Activated naive CD4-positive, alpha-beta T cell treated with anti-CD3 and anti-CD28 coated beads, Interleukin-2, amount 10 ng/mL, durations not matched to agents 7 days and 5 days (primary cell): ENCODE measurements around the gene INPP5K.

Experiments used
- CTCF ChIA-PET: fragments of 350-600 bp; sonication (Branson Sonifier 250); formaldehyde crosslinking; loops from one replicate; lab custom pipeline; 2021; ENCODE audit warnings: antibody characterized with exemption; lab: Charles Lee
- DNase-seq: peaks from one replicate; pipeline ENCODE4 v3.0.0-alpha.2; 2020
- H3K27ac Mint-ChIP-seq: one replicate; pipeline ENCODE4 v1.8.0; 2021; ENCODE audit warnings: mild to moderate bottlenecking, moderate library complexity, mixed read lengths
- H3K27me3 Mint-ChIP-seq: one replicate; pipeline ENCODE4 v1.8.0; 2021; ENCODE audit warnings: mild to moderate bottlenecking, mixed read lengths
- H3K36me3 Mint-ChIP-seq: one replicate; pipeline ENCODE4 v1.8.0; 2021; ENCODE audit warnings: mixed read lengths
- H3K4me1 Mint-ChIP-seq: one replicate; pipeline ENCODE4 v1.8.0; 2021; ENCODE audit warnings: mixed read lengths
- H3K4me3 Mint-ChIP-seq: one replicate; pipeline ENCODE4 v1.8.0; 2021; ENCODE audit warnings: mild to moderate bottlenecking, moderate library complexity, mixed read lengths
- H3K9me3 Mint-ChIP-seq: one replicate; pipeline ENCODE4 v1.8.0; 2021; ENCODE audit warnings: mixed read lengths

Gene INPP5K

DNA sequence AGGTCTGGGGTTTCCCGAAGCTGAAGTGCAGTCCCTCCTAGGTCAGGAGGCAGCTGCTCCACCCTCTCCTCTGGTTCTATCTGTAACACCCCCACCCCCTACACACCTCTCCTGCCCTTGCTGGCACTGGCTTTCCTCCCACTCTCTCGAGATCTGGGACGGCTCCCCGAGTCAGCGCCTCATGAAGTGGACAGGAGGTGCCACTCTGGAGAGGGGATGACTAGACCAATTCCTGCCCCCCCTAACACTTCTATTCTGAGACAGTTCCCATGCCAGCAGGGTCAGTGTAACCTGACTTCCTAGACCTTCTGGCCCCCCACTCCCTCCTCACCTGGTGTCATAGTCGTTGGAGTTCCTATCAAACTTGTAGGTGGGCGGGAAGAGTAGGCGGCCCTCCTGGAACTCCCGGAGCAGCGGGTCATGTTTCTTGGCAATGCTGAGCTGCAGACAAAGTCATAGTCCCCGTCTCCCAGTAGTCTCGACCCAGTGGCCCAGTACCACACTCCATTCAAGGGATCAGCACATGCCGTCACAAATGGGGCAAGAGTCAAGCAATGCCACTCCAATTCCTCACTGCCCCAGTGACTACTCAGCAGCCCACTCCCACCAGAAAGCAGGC is 9.7 kb downstream of the INPP5K start:
- no peak overlapping the region for H3K27ac Mint-ChIP-seq
- no peak overlapping the region for H3K4me3 Mint-ChIP-seq
- DNase-seq: no peak
- H3K27me3 Mint-ChIP-seq: no peaks in the 10 kb centered on the region
- H3K9me3 Mint-ChIP-seq: no peaks in the 10 kb centered on the region
- peaks cover 16% of the 10 kb centered on the region for H3K4me1 Mint-ChIP-seq
- H3K36me3 Mint-ChIP-seq: peaks cover 31% of the 10 kb centered on the region
- CTCF ChIA-PET: interaction anchor here (1.2 kb wide), 1 partner anchor 26 kb away, joined by 3 read pairs; no protein-coding TSS in a partner anchor

DNA sequence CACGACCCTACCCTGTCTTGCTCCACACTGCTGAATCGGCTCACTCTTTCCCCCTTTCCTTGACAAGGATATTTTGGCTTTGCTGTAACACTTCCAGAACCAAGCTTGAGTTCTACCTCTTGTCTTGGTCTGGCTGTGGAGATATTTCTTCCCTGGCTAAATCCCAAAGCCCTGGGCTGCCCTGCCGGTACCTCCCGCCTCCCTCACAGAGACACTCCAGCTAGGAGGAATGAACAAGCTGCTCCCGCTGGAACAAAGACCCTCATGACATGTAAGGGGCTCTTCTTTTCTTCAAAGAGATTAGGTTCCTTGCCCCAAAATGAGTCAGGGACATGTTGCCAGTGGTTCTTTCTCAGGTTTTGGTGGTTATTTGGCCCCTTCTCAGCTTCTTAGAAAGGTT is 10.8 kb downstream of the INPP5K start:
- Mint-ChIP-seq H3K4me3 (no peak overlapping the region), H3K36me3 (peaks cover 26% of the 10 kb centered on the region), H3K9me3 (no peaks in the 10 kb centered on the region), H3K4me1 (peaks cover 16% of the 10 kb centered on the region), H3K27ac (no peak overlapping the region), H3K27me3 (no peaks in the 10 kb centered on the region)
- DNase-seq: no peak
- CTCF ChIA-PET: no interaction called here

DNA sequence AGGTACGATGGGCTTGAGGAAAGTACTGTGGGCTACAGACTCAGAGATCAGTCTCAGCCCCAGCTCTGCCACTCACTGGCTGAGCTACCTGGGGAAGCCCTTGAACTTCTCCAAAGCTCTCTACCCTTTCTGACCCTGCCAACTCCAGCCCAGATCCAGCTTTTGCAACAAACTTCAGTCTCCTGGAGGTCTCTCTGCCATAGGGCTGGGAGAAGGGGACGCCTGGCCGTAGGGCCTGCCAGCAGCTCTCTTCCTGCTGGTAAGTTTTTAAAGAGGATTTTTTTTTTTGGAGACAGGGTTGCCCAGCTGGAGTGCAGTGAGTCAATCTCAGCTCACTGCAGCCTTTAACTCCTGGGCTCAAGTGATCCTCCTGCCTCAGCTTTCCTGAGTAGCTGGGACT is 11.5 kb downstream of the INPP5K start:
- H3K36me3 Mint-ChIP-seq: peaks cover 26% of the 10 kb centered on the region
- no peaks in the 10 kb centered on the region for H3K27me3 Mint-ChIP-seq
- no peaks in the 10 kb centered on the region for H3K9me3 Mint-ChIP-seq
- H3K4me3 Mint-ChIP-seq: no peak overlapping the region
- H3K27ac Mint-ChIP-seq: no peak overlapping the region
- CTCF ChIA-PET: interaction anchor here (1.3 kb wide), 1 partner anchor 10 kb away, joined by 5 read pairs; no protein-coding TSS in a partner anchor
- DNase-seq: no peak
- peaks cover 15% of the 10 kb centered on the region for H3K4me1 Mint-ChIP-seq

DNA sequence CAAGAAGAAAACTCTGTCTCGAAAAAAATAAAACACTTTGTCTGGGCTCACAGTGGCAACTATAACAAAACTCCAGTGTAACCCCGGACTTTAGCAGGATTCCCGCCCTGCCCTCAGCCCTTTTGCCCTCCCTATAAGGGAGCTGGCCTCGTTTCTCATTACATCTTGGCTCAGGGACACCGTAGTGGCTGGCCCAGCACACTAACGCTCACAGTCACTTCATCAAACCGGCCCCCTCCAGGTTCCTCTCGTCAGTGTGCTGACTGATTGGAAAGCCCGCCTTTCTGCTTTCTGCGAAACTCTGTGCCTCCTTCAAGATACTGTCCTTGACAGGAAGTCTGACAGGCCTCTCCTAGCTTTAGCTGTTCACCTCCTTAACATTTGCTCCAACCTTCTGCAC is 12.7 kb downstream of the INPP5K start:
- no peak overlapping the region for H3K27ac Mint-ChIP-seq
- CTCF ChIA-PET: no interaction called here
- no peaks in the 10 kb centered on the region for H3K27me3 Mint-ChIP-seq
- H3K36me3 Mint-ChIP-seq: peaks cover 19% of the 10 kb centered on the region
- no peaks in the 10 kb centered on the region for H3K9me3 Mint-ChIP-seq
- no peak for DNase-seq
- no peak overlapping the region for H3K4me3 Mint-ChIP-seq
- H3K4me1 Mint-ChIP-seq: peaks cover 6% of the 10 kb centered on the region

DNA sequence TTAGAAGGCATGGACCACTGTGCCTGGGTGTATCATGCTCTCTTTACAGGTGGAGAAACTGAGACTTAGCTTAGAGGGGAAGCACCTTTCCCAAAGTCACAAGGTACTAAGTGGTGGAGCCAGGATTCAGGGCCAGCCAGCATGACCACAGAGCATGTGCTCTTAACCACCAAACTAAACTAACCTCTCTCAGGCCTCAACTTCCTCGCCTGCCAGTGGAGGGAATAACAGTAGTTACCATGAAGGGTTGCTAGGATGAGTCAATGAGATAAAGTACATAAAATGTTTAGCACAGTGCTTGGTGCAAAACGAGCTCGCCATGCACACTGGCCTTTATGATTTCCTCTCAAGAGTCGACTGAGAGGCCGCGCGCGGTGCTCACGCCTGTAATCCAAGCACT is 17.5 kb downstream of the INPP5K start:
- H3K27me3 Mint-ChIP-seq: no peaks in the 10 kb centered on the region
- H3K4me3 Mint-ChIP-seq: no peak overlapping the region
- DNase-seq: no peak
- CTCF ChIA-PET: interaction anchor here (0.6 kb wide), 1 partner anchor 16 kb away, joined by 3 read pairs; no protein-coding TSS in a partner anchor
- H3K27ac Mint-ChIP-seq: no peak overlapping the region
- H3K4me1 Mint-ChIP-seq: no peaks in the 10 kb centered on the region
- H3K9me3 Mint-ChIP-seq: no peaks in the 10 kb centered on the region
- H3K36me3 Mint-ChIP-seq: peaks cover 6% of the 10 kb centered on the region

DNA sequence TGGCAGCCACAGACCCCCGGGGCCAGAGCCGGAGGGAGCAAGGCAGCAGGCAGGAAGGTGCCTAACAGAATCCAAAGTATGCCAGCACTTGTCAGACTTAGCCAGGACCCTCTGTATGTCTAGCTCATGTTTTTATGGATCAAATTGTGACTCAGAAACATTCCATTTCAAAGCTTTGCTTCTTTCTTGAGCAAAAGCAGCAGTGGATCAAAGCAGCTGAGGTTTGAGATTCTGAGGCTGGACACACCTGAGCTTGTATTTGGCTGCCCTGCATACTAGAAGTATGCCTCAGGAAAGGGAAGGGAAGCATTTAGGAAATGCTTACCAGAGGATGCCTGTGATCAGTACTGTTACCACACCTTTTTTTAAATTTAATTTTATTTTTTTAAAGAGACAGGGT is 18.2 kb downstream of the INPP5K start:
- no peak for DNase-seq
- no peaks in the 10 kb centered on the region for H3K9me3 Mint-ChIP-seq
- H3K27me3 Mint-ChIP-seq: peaks cover 4% of the 10 kb centered on the region
- CTCF ChIA-PET: interaction anchor here (0.6 to 1.5 kb wide), 2 partner anchors 11 to 17 kb away, joined by 3 read pairs; no protein-coding TSS in a partner anchor
- no peak overlapping the region for H3K27ac Mint-ChIP-seq
- peaks cover 7% of the 10 kb centered on the region for H3K36me3 Mint-ChIP-seq
- no peak overlapping the region for H3K4me3 Mint-ChIP-seq
- peaks cover 2% of the 10 kb centered on the region for H3K4me1 Mint-ChIP-seq

DNA sequence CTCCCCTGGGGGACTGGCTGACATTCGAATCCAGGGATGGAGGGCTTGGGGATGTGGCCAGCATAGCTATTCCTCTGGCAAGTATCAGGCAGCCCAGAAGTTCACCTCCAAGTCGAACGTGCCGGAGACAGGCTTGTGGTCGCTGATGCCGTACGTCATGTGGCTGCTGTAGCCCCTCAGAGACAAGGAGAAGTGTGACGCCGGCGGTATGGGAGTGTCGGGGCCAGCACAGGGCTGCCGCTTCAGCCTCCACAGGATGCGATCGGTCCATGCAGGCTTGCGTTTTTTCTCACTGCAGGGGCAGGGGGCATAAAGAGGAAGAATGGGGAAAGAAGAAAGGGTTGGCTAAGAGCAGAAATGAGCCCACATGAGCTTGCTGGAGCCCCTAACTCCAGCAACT is 18.6 kb downstream of the INPP5K start:
- Mint-ChIP-seq H3K36me3 (peaks cover 7% of the 10 kb centered on the region), H3K27ac (peak overlapping the region; percentile 20)

DNA sequence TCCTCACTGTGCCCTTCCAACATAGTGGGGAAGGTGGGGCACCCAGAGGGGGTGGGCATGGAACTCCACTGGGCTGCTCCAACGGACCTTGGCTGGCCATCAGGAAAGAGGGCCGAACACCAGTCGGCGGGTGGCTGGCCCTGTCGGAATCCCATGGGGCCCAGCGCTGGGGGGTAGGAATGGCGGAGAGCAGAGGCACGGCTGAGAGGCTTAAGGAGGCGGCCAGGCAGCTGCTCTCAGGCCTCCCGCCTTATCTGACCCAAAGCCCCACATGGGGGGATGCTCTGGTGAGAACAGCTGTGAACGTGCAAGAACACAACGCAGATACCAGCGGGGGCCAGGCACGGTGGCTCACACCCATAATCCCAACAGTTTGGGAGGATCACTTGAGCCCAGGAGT is 19.5 kb downstream of the INPP5K start:
- no peak overlapping the region for H3K27ac Mint-ChIP-seq
- CTCF ChIA-PET: no interaction called here

More for the DNA sequence above, 18.6 kb downstream of the INPP5K start:
- peaks cover 5% of the 10 kb centered on the region for H3K4me1 Mint-ChIP-seq
- CTCF ChIA-PET: interaction anchor here (1.5 kb wide), 1 partner anchor 12 kb away, joined by 3 read pairs; no protein-coding TSS in a partner anchor
- peaks cover 8% of the 10 kb centered on the region for H3K27me3 Mint-ChIP-seq
- no peak overlapping the region for H3K4me3 Mint-ChIP-seq
- DNase-seq: no peak
- H3K9me3 Mint-ChIP-seq: no peaks in the 10 kb centered on the region

DNA sequence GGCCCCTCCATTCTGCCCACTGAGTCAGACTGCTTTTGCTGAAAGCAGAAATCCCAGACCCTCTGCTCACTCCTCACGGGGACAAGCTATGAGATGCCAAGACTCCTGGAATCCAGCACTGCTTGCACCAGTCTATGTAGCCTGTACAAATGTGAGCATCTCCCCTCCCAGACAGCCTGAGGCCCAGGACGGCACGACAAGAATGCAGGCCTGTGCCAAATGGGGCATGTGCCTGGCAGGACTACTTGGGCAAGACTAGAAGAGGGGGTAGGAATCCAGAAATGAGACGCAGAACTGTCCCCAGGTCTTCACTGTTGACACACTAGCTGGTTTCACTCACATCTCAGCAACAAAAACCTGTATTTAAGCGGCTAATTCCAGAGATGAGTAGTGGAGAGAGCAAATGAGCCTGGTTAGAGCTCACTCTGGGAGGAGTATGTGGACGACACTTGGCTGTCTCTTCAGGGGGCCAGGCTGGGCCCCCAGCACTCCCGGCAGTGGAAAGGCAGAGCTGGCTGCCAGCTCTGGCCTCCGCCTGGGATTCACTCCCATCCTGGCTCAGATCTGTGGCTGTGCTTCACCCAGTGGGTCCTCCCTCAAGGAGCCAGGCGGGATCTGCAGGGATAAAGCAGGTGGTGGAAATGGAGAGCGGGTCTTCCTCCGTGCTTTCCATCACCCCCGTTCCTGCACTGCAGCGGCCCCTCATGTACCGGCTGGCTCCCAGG is 21.0 kb downstream of the INPP5K start:
- H3K4me1 Mint-ChIP-seq: peaks cover 20% of the 10 kb centered on the region
- no peaks in the 10 kb centered on the region for H3K9me3 Mint-ChIP-seq
- CTCF ChIA-PET: no interaction called here
- H3K36me3 Mint-ChIP-seq: peaks cover 9% of the 10 kb centered on the region
- H3K27me3 Mint-ChIP-seq: peaks cover 21% of the 10 kb centered on the region
- no peak overlapping the region for H3K27ac Mint-ChIP-seq
- H3K4me3 Mint-ChIP-seq: no peak overlapping the region
- no peak for DNase-seq

More for the DNA sequence above, 19.5 kb downstream of the INPP5K start:
- peaks cover 17% of the 10 kb centered on the region for H3K27me3 Mint-ChIP-seq
- H3K4me1 Mint-ChIP-seq: peaks cover 13% of the 10 kb centered on the region
- H3K9me3 Mint-ChIP-seq: no peaks in the 10 kb centered on the region
- no peak for DNase-seq
- no peak overlapping the region for H3K4me3 Mint-ChIP-seq
- H3K36me3 Mint-ChIP-seq: peaks cover 7% of the 10 kb centered on the region

DNA sequence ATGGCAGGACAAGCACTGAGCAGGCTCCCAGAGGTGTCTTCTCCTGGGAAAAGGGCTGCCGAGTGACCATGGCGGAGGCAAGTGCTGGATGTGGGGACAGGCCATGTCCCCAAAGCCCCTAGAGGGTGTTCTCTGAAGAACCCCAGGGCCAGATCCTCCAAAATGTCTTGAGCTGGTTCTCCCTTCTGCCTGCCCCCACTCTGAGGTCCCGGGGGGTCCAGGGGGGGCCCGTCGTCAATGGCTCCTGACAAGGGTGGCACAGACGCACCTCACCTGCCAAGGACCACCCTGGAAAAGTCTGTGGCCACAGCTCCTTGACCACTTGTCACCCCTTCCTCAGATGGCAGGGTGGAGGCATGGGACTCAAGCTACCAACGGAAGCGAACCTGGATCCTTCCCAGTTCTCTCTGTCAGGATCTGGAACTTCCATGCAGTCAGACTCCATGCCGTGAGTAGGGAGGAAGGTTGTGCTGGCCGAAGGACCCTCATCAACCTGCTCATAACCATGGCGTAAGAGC is 21.6 kb downstream of the INPP5K start:
- CTCF ChIA-PET: no interaction called here
- DNase-seq: no peak
- no peaks in the 10 kb centered on the region for H3K9me3 Mint-ChIP-seq
- peaks cover 24% of the 10 kb centered on the region for H3K27me3 Mint-ChIP-seq
- peaks cover 10% of the 10 kb centered on the region for H3K36me3 Mint-ChIP-seq
- H3K4me1 Mint-ChIP-seq: peaks cover 24% of the 10 kb centered on the region
- H3K27ac Mint-ChIP-seq: no peak overlapping the region
- no peak overlapping the region for H3K4me3 Mint-ChIP-seq

DNA sequence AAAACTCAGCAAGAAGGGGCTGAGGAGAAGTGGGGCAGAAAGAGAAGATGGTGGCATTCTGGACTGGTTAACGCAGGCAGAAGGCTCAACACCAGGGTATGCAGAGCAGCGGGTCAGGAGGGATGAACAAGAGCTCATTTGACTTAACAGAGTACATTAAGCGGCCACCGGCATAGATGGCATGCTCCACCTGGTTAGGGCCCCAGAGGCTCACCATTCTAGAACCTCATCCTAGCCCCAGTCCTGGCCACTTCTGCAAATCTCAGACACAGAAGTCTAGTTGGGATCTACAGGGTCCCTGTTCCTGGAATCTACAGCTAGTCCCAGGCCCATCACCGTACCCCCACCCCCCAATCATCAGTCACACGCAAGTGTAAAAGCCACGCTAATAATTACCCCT is 22.2 kb downstream of the INPP5K start:
- Mint-ChIP-seq H3K36me3 (peaks cover 10% of the 10 kb centered on the region), H3K9me3 (no peaks in the 10 kb centered on the region), H3K27ac (no peak overlapping the region), H3K4me1 (peaks cover 29% of the 10 kb centered on the region), H3K27me3 (peaks cover 26% of the 10 kb centered on the region), H3K4me3 (no peak overlapping the region)
- CTCF ChIA-PET: no interaction called here
- no peak for DNase-seq

DNA sequence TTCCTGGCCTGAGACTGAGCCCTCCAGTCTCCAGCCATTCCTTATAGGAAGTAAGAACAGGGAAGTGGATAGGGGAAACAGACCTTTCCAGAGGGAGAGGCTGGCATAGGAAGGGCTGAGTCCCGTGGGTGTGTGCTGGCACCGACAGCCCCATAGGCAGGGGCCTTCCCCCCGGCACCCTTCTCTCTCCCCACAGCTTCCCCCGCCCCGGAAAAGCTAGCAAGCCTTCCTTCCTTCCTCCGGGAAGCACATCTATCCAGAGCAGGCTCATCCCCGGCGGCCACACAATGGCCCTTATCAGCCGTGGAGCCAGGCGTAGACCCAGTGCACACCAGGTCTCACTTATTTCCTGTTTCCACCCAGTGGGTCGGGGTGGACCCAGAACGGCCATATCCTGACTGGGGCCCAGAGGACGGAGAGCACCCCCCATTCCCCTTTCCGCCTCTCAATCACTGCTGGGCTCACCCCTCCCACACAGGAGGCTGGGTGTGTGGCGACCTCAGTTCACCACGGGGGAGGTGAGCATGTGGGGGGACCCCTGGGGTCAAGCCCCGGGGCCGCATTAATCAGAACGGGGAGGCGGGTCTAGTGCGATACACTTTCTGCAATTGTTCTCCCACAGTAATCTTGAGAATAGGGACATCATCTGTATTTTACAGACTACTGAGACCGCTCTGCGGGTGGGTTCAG is 23.0 kb downstream of the INPP5K start:
- peaks cover 10% of the 10 kb centered on the region for H3K36me3 Mint-ChIP-seq
- peaks cover 34% of the 10 kb centered on the region for H3K27me3 Mint-ChIP-seq
- no peak for DNase-seq
- H3K27ac Mint-ChIP-seq: no peak overlapping the region
- CTCF ChIA-PET: interaction anchor here (1.2 kb wide), 1 partner anchor 131 kb away, joined by 3 read pairs; no protein-coding TSS in a partner anchor
- peaks cover 36% of the 10 kb centered on the region for H3K4me1 Mint-ChIP-seq
- no peaks in the 10 kb centered on the region for H3K9me3 Mint-ChIP-seq
- peak overlapping the region; percentile 38 for H3K4me3 Mint-ChIP-seq

DNA sequence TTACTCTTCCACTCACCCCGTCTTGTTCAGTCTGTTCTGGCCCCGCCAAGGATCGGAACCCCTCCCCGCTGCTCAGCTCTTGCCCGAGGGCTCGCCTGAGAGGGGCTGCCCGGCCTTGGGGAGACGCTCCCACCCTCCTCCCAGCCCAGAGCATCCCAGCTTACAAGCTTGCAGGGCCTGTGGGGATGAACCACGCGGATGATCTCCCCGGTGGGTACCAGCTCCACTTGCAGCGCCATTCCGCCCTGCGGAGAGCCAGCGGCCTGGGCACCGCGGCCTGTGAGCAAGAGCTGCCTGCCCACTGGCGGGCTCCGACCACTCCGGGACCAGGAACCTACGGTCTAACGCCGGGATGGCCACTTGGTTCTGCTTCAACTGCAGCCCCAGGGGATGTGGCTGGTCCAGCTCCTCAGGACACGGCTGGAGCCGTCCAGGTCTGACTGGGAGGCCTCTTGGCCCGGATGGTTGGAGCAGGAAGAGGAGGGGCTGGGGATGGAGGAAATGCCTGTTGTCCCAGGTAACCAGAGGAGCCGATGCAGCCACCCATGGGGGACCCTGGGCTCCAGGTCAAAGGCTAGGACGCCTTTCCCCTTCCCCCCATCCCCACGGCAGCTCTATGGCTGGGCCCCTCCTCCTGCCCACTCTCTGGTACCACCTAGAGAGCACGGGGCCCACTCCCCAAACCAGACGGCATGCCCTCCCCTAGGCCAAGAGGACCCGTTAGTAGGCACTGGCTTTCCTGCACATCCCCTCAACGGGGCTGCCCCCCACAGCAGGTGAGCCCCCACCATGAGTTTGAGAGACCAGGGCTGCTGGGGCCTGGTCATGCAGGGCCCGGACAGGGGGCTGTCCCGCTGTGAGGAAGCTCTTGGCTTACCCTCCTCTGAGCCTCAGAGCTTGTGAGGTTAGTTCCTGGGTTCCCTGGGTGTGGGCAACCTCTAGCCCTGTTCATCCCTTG is 23.9 kb downstream of the INPP5K start, which contains the start of gene MYO1C:
MYO1C (minus strand) TSS at position 438 of the 958 bp plus-strand sequence; CDS start at position 239, 199 bp downstream.
- H3K27me3 Mint-ChIP-seq: peaks cover 39% of the 10 kb centered on the region
- peak within 1 kb of the TSS; percentile 74 for H3K27ac Mint-ChIP-seq
- DNase-seq: no peak
- no peaks in the 10 kb centered on the region for H3K9me3 Mint-ChIP-seq
- H3K36me3 Mint-ChIP-seq: peaks cover 10% of the 10 kb centered on the region
- peak within 1 kb of the TSS; percentile 86 for H3K4me3 Mint-ChIP-seq
- CTCF ChIA-PET: interaction anchor here (1.2 kb wide), 1 partner anchor 130 kb away, joined by 3 read pairs; no protein-coding TSS in a partner anchor
- peaks cover 41% of the 10 kb centered on the region for H3K4me1 Mint-ChIP-seq
